DOHH2 (cell line): ENCODE results near the gene FSTL4.

ENCODE experiments used
- H3F3A ChIP-seq: fragments of 200-600 bp; sonication (generic), shearing (Covaris generic); 2 replicates; pipeline ENCODE4 v1.6.0; 2016; ENCODE audit warnings: antibody characterized with exemption, mild to moderate bottlenecking; ENCODE audit not compliant: control insufficient read depth, insufficient read depth
- H3K27ac ChIP-seq: fragments of 200-600 bp; sonication (generic); 2 replicates; pipeline ENCODE4 v1.5.1; 2014; ENCODE audit warnings: low read depth, mild to moderate bottlenecking, low read length, moderate library complexity
- H3K27me3 ChIP-seq: fragments of 200-600 bp; sonication (generic); 2 replicates; pipeline ENCODE4 v1.6.1; 2014; ENCODE audit warnings: mild to moderate bottlenecking, low read length, mixed read lengths; ENCODE audit not compliant: control insufficient read depth
- H3K36me3 ChIP-seq: fragments of 200-600 bp; sonication (generic); 2 replicates; pipeline ENCODE4 v1.6.1; 2014; ENCODE audit warnings: mild to moderate bottlenecking, low read length, moderate library complexity, mixed read lengths; ENCODE audit not compliant: control insufficient read depth
- H3K4me1 ChIP-seq: fragments of 200-600 bp; sonication (generic); 2 replicates; pipeline ENCODE4 v1.6.1; 2014; ENCODE audit warnings: mild to moderate bottlenecking, low read length, mixed read lengths; ENCODE audit not compliant: control insufficient read depth
- H3K4me2 ChIP-seq: fragments of 200-600 bp; sonication (generic); 2 replicates; pipeline ENCODE4 v1.6.0; 2014; ENCODE audit warnings: mild to moderate bottlenecking, low read length, moderate library complexity
- H3K4me3 ChIP-seq: fragments of 200-600 bp; sonication (generic); 2 replicates; pipeline ENCODE4 v1.5.1; 2014; ENCODE audit warnings: mild to moderate bottlenecking, low read length, mixed read lengths
- H3K79me2 ChIP-seq: fragments of 200-600 bp; sonication (generic); 2 replicates; pipeline ENCODE4 v1.6.1; 2014; ENCODE audit warnings: mild to moderate bottlenecking, low read length, mixed read lengths; ENCODE audit not compliant: control insufficient read depth
- H3K9me2 ChIP-seq: fragments of 200-600 bp; sonication (generic); replicated peaks from 2 replicates; pipeline ENCODE4 v1.6.1; 2014; ENCODE audit warnings: mild to moderate bottlenecking, low read length, mixed read lengths; ENCODE audit not compliant: control insufficient read depth
- H3K9me3 ChIP-seq: fragments of 200-600 bp; sonication (generic); 2 replicates; pipeline ENCODE4 v1.6.1; 2014; ENCODE audit warnings: antibody characterized with exemption, low read length, mixed read lengths; ENCODE audit not compliant: control insufficient read depth, insufficient read depth
- H4K20me1 ChIP-seq: fragments of 200-600 bp; sonication (generic); 2 replicates; pipeline ENCODE4 v1.6.0; 2014; ENCODE audit warnings: low read depth, mild to moderate bottlenecking, antibody characterized with exemption, low read length, moderate library complexity; ENCODE audit not compliant: control insufficient read depth, insufficient read depth
- CTCF ChIP-seq: fragments of 200-600 bp; sonication (generic); IDR thresholded peaks from one replicate; pipeline ENCODE4 v1.5.1; 2014; ENCODE audit warnings: antibody characterized with exemption, mild to moderate bottlenecking, low read depth, low read length; ENCODE audit not compliant: poor library complexity, severe bottlenecking
- EZH2phosphoT487 ChIP-seq: fragments of 200-600 bp; sonication (generic); IDR thresholded peaks from 2 replicates; pipeline ENCODE4 v1.6.1; 2017; ENCODE audit warnings: borderline replicate concordance, mild to moderate bottlenecking, antibody characterized with exemption, low read length, moderate library complexity, mixed read lengths

FSTL4 gene

GRCh38 chr5:133589286-133589685, 23.1 kb downstream of the FSTL4 start:
- H3K79me2 ChIP-seq = no peaks in the 10 kb centered on the region
- H3K27ac ChIP-seq = no peak overlapping the region
- H3K4me2 ChIP-seq = no peak overlapping the region
- no peaks in the 10 kb centered on the region for H4K20me1 ChIP-seq
- H3K4me3 ChIP-seq = no peak overlapping the region
- TF ChIP-seq EZH2phosphoT487 (no peak), CTCF (no peak)
- no peaks in the 10 kb centered on the region for H3K36me3 ChIP-seq
- no peaks in the 10 kb centered on the region for H3K27me3 ChIP-seq
- H3K9me2 ChIP-seq = no peaks in the 10 kb centered on the region
- H3K4me1 ChIP-seq = no peaks in the 10 kb centered on the region
- no peaks in the 10 kb centered on the region for H3F3A ChIP-seq
- H3K9me3 ChIP-seq = no peaks in the 10 kb centered on the region

GRCh38 chr5:133582971-133583370, 29.4 kb downstream of the FSTL4 start:
- no peak for TF ChIP-seq CTCF
- no peak for TF ChIP-seq EZH2phosphoT487

GRCh38 chr5:133581918-133582317, 30.4 kb downstream of the FSTL4 start:
- Histone ChIP-seq H3K9me3 (no peaks in the 10 kb centered on the region), H4K20me1 (no peaks in the 10 kb centered on the region), H3K9me2 (no peaks in the 10 kb centered on the region), H3K4me3 (no peak overlapping the region), H3K79me2 (no peaks in the 10 kb centered on the region), H3K27me3 (0 out of 2 replicates have a peak, but pooled peaks cover 2% of the 10 kb centered on the region), H3F3A (no peaks in the 10 kb centered on the region), H3K36me3 (no peaks in the 10 kb centered on the region), H3K27ac (no peak overlapping the region), H3K4me2 (no peak overlapping the region), H3K4me1 (no peaks in the 10 kb centered on the region)
- TF ChIP-seq CTCF (no peak), EZH2phosphoT487 (no peak)

More at GRCh38 chr5:133582971-133583370, 29.4 kb downstream of the FSTL4 start:
- Histone ChIP-seq H3F3A (no peaks in the 10 kb centered on the region), H3K9me3 (no peaks in the 10 kb centered on the region), H3K4me2 (no peak overlapping the region), H3K9me2 (no peaks in the 10 kb centered on the region), H3K27ac (no peak overlapping the region), H3K36me3 (no peaks in the 10 kb centered on the region), H3K4me1 (no peaks in the 10 kb centered on the region), H4K20me1 (no peaks in the 10 kb centered on the region), H3K4me3 (no peak overlapping the region), H3K27me3 (no peaks in the 10 kb centered on the region), H3K79me2 (no peaks in the 10 kb centered on the region)
